Measurements from ENCODE around the gene RAB3GAP1. TPM values are rescaled to one million over a fixed set of nuclear protein-coding genes. Genes with fewer than 3 reads are reported as not detected.

Gene RAB3GAP1
- total RNA-seq, 1 experiment from 2014 or later, result 32.0 TPM

- Histone ChIP-seq H3K79me2 (ENCODE audit: insufficient read depth, low read length) (no peaks in the 10 kb centered on the region), H2AFZ (ENCODE audit: low read length) (no peak overlapping the region), H2AK5ac (ENCODE audit: insufficient read length, low read length) (no peak overlapping the region), H3K14ac (ENCODE audit: insufficient read depth, low read length) (no peak overlapping the region), H3K9me3 (ENCODE audit: control insufficient read depth, low read depth, low read length) (no peaks in the 10 kb centered on the region), H4K8ac (replicated peaks; ENCODE audit: insufficient read length, low read depth, low read length) (no peak overlapping the region), H4K20me1 (ENCODE audit: control insufficient read depth, insufficient read depth, insufficient read length) (no peaks in the 10 kb centered on the region), H2BK20ac (ENCODE audit: low read depth, low read length, poor library complexity, severe bottlenecking) (no peak overlapping the region), H3K9ac (ENCODE audit: extremely low read depth, insufficient read length, low read length) (no peak overlapping the region), H3K18ac (ENCODE audit: insufficient read length, low read depth, low read length) (no peak overlapping the region), H2BK5ac (ENCODE audit: insufficient read length, low read length) (no peak overlapping the region), H4K5ac (ENCODE audit: insufficient read length, low read depth, low read length) (no peak overlapping the region), H3K4ac (ENCODE audit: low read depth, low read length) (no peak overlapping the region), H4K91ac (ENCODE audit: insufficient read length, low read depth, low read length) (no peak overlapping the region), H3K79me1 (ENCODE audit: insufficient read depth, low read depth, low read length, poor library complexity, severe bottlenecking) (no peaks in the 10 kb centered on the region), H2BK15ac (ENCODE audit: low read depth, low read length) (no peak overlapping the region), H2BK12ac (ENCODE audit: insufficient read length, low read depth, low read length) (no peak overlapping the region), H3K23me2 (ENCODE audit: insufficient read length, low read depth, low read length, poor library complexity, severe bottlenecking) (no peaks in the 10 kb centered on the region), H3K56ac (ENCODE audit: insufficient read length, low read depth, low read length) (no peak overlapping the region), H2BK120ac (ENCODE audit: low read depth, low read length, poor library complexity, severe bottlenecking) (no peak overlapping the region), H3K4me1 (ENCODE audit: insufficient read depth, low read length) (no peaks in the 10 kb centered on the region), H3K4me2 (ENCODE audit: insufficient read depth, insufficient read length, low read length) (no peak overlapping the region), H3T11ph (ENCODE audit: low read length) (no peak overlapping the region), H3K23ac (ENCODE audit: insufficient read length, low read depth, low read length) (peak overlapping the region; percentile 83), H3K27me3 (ENCODE audit: insufficient read depth, low read length) (no peaks in the 10 kb centered on the region), H3K27ac (ENCODE audit: insufficient read length, low read depth, low read length) (no peak overlapping the region)
- no peaks in the 10 kb centered on the region for H3K9me3 Mint-ChIP-seq
- H3K27ac Mint-ChIP-seq, result no peak overlapping the region
- no peak for TF ChIP-seq CTCF (conservative IDR thresholded peaks at IDR 0.05)
- no CpG with 5 or more reads among the region's 1 CpG for WGBS (ENCODE audit: extremely low coverage, insufficient read length, low lambda C conversion rate)
- H3K27me3 Mint-ChIP-seq (ENCODE audit: low read depth), result no peaks in the 10 kb centered on the region
- H3K36me3 Mint-ChIP-seq (ENCODE audit: insufficient read depth in 1 of 3, low read depth in 3 of 3), result peaks cover 4 to 40% (median 25%) of the 10 kb centered on the region in 3 experiments; a peak in 5 of 7 replicates
- H3K4me3 Mint-ChIP-seq, result no peak overlapping the region
- DNase-seq, result no peak
- no peaks in the 10 kb centered on the region for H3K4me1 Mint-ChIP-seq
These were observed 73.1 kb downstream of the RAB3GAP1 start for GRCh38 chr2:135124924-135125886.

All from H9 (cell line).